ENCODE measurements around the gene COPE.

The COPE gene

GRCh38 chr19:18939163-18939562 is 20.0 kb upstream of the COPE start:
- H3K36me3 ChIP-seq (replicated peaks) = peaks cover 10% of the 10 kb centered on the region
- TF ChIP-seq CTCF (IDR thresholded peaks at IDR 0.05; ENCODE audit: low read depth, low read length, missing control alignments) = no peak
- no peaks in the 10 kb centered on the region for H3K27me3 ChIP-seq (replicated peaks)
- in situ Hi-C loops (cut with HindIII; ENCODE audit: low pct_ligation_motif_present, low sequenced_read_pairs) = no loop called here
- no peak overlapping the region for H3K4me3 ChIP-seq (ENCODE audit: low read depth, low read length)
- no peak for DNase-seq
- no peak overlapping the region for H3K27ac ChIP-seq

GRCh38 chr19:18933297-18933696 is 14.1 kb upstream of the COPE start:
- Histone ChIP-seq H3K4me3 (ENCODE audit: low read depth, low read length) (no peak overlapping the region), H3K36me3 (replicated peaks) (peaks cover 57% of the 10 kb centered on the region), H3K27ac (no peak overlapping the region), H3K27me3 (replicated peaks) (no peaks in the 10 kb centered on the region)
- no peak for DNase-seq
- in situ Hi-C loops (cut with HindIII; ENCODE audit: low pct_ligation_motif_present, low sequenced_read_pairs) = no loop called here
- TF ChIP-seq CTCF (IDR thresholded peaks at IDR 0.05; ENCODE audit: low read depth, low read length, missing control alignments) = no peak

- Histone ChIP-seq H3K27me3 (replicated peaks) (no peaks in the 10 kb centered on the region), H3K27ac (no peak overlapping the region), H3K4me3 (ENCODE audit: low read depth, low read length) (peak overlapping the region; percentile 17), H3K36me3 (replicated peaks) (peaks cover 66% of the 10 kb centered on the region)
- no peak for TF ChIP-seq CTCF (IDR thresholded peaks at IDR 0.05; ENCODE audit: low read depth, low read length, missing control alignments)
- in situ Hi-C loops (cut with HindIII; ENCODE audit: low pct_ligation_motif_present, low sequenced_read_pairs) = no loop called here
- DNase-seq = no peak
Observed at GRCh38 chr19:18932216-18932841, 13.1 kb upstream of the COPE start.

GRCh38 chr19:18931316-18932162 is 12.4 kb upstream of the COPE start:
- no peak for TF ChIP-seq CTCF (IDR thresholded peaks at IDR 0.05; ENCODE audit: low read depth, low read length, missing control alignments)
- no peak for DNase-seq
- no peak overlapping the region for H3K27ac ChIP-seq
- no peak overlapping the region for H3K4me3 ChIP-seq (ENCODE audit: low read depth, low read length)
- H3K27me3 ChIP-seq (replicated peaks) = no peaks in the 10 kb centered on the region
- H3K36me3 ChIP-seq (replicated peaks) = peaks cover 67% of the 10 kb centered on the region
- in situ Hi-C loops (cut with HindIII; ENCODE audit: low pct_ligation_motif_present, low sequenced_read_pairs) = no loop called here

- in situ Hi-C loops (cut with HindIII; ENCODE audit: low pct_ligation_motif_present, low sequenced_read_pairs) = no loop called here
- peaks cover 75% of the 10 kb centered on the region for H3K36me3 ChIP-seq (replicated peaks)
- no peak overlapping the region for H3K27ac ChIP-seq
- TF ChIP-seq CTCF (IDR thresholded peaks at IDR 0.05; ENCODE audit: low read depth, low read length, missing control alignments) = no peak
- H3K27me3 ChIP-seq (replicated peaks) = no peaks in the 10 kb centered on the region
- no peak for DNase-seq
- H3K4me3 ChIP-seq (ENCODE audit: low read depth, low read length) = no peak overlapping the region
Observed at GRCh38 chr19:18929311-18929710, 10.1 kb upstream of the COPE start.
